H9 (cell line): Measurements from ENCODE around the gene STAT1. TPM values are rescaled to one million over a fixed set of nuclear protein-coding genes. Genes with fewer than 3 reads are reported as not detected.

ENCODE experiments used
- DNase-seq: peaks from one replicate; pipeline ENCODE4 v3.0.0-alpha.2; 2017
- H2AFZ ChIP-seq: one replicate; pipeline ENCODE4 v1.6.1; 2013; ENCODE audit warnings: mild to moderate bottlenecking, low read length, control low read depth, moderate library complexity
- H2AK5ac ChIP-seq: 2 replicates; pipeline ENCODE4 v1.6.1; 2013; ENCODE audit warnings: low read length, control low read depth, mixed read lengths; ENCODE audit not compliant: insufficient read length
- H2BK120ac ChIP-seq: one replicate; pipeline ENCODE4 v1.6.1; 2013; ENCODE audit warnings: low read depth, mild to moderate bottlenecking, low read length, control low read depth, inconsistent platforms; ENCODE audit not compliant: poor library complexity, severe bottlenecking
- H2BK12ac ChIP-seq: 2 replicates; pipeline ENCODE4 v1.6.1; 2013; ENCODE audit warnings: low read length, control low read depth, mixed read lengths, low read depth; ENCODE audit not compliant: insufficient read length
- H2BK15ac ChIP-seq: 2 replicates; pipeline ENCODE4 v1.6.1; 2013; ENCODE audit warnings: low read depth, low read length, control low read depth
- H2BK20ac ChIP-seq: one replicate; pipeline ENCODE4 v1.6.1; 2013; ENCODE audit warnings: low read depth, mild to moderate bottlenecking, low read length, control low read depth, inconsistent platforms; ENCODE audit not compliant: poor library complexity, severe bottlenecking
- H2BK5ac ChIP-seq: 2 replicates; pipeline ENCODE4 v1.6.1; 2013; ENCODE audit warnings: low read length, control low read depth, mixed read lengths; ENCODE audit not compliant: insufficient read length
- H3K14ac ChIP-seq: 2 replicates; pipeline ENCODE4 v1.6.1; 2013; ENCODE audit warnings: low read length, control low read depth; ENCODE audit not compliant: insufficient read depth
- H3K18ac ChIP-seq: 2 replicates; pipeline ENCODE4 v1.6.1; 2013; ENCODE audit warnings: low read depth, mild to moderate bottlenecking, mixed read lengths, low read length, control low read depth; ENCODE audit not compliant: insufficient read length
- H3K23ac ChIP-seq: 2 replicates; pipeline ENCODE4 v1.6.1; 2013; ENCODE audit warnings: low read length, control low read depth, mixed read lengths, low read depth; ENCODE audit not compliant: insufficient read length
- H3K23me2 ChIP-seq: 2 replicates; pipeline ENCODE4 v1.6.1; 2013; ENCODE audit warnings: low read depth, mild to moderate bottlenecking, mixed read lengths, low read length, control low read depth; ENCODE audit not compliant: insufficient read length, poor library complexity, severe bottlenecking
- H3K27ac ChIP-seq: 2 replicates; pipeline ENCODE4 v1.5.1; 2013; ENCODE audit warnings: low read length, control low read depth, mixed read lengths, low read depth; ENCODE audit not compliant: insufficient read length
- H3K27me3 ChIP-seq: 2 replicates; pipeline ENCODE4 v1.6.1; 2013; ENCODE audit warnings: low read length, control low read depth, inconsistent platforms; ENCODE audit not compliant: insufficient read depth
- H3K4ac ChIP-seq: 2 replicates; pipeline ENCODE4 v1.6.1; 2013; ENCODE audit warnings: low read depth, mild to moderate bottlenecking, control low read depth, inconsistent platforms, low read length, moderate library complexity
- H3K4me1 ChIP-seq: 2 replicates; pipeline ENCODE4 v1.6.1; 2013; ENCODE audit warnings: low read length, control low read depth, inconsistent platforms; ENCODE audit not compliant: insufficient read depth
- H3K4me2 ChIP-seq: 2 replicates; pipeline ENCODE4 v1.6.1; 2013; ENCODE audit warnings: low read length, control low read depth, mixed read lengths; ENCODE audit not compliant: insufficient read length, insufficient read depth
- H3K56ac ChIP-seq: 2 replicates; pipeline ENCODE4 v1.6.1; 2013; ENCODE audit warnings: low read depth, mild to moderate bottlenecking, mixed read lengths, low read length, control low read depth; ENCODE audit not compliant: insufficient read length
- H3K79me1 ChIP-seq: 2 replicates; pipeline ENCODE4 v1.6.1; 2013; ENCODE audit warnings: low read depth, mild to moderate bottlenecking, moderate library complexity, low read length, control low read depth, inconsistent platforms; ENCODE audit not compliant: insufficient read depth, poor library complexity, severe bottlenecking
- H3K79me2 ChIP-seq: 2 replicates; pipeline ENCODE4 v1.6.1; 2013; ENCODE audit warnings: low read length, control low read depth, inconsistent platforms; ENCODE audit not compliant: insufficient read depth
- H3K9ac ChIP-seq: 2 replicates; pipeline ENCODE4 v1.6.1; 2013; ENCODE audit warnings: low read length, control low read depth, mixed read lengths; ENCODE audit not compliant: insufficient read length; ENCODE audit errors: extremely low read depth
- H3K9me3 ChIP-seq: one replicate; pipeline ENCODE4 v1.6.1; 2013; ENCODE audit warnings: low read depth, low read length, inconsistent platforms; ENCODE audit not compliant: control insufficient read depth
- H3T11ph ChIP-seq: one replicate; pipeline ENCODE4 v1.6.1; 2013; ENCODE audit warnings: mild to moderate bottlenecking, low read length, control low read depth, inconsistent platforms
- H4K20me1 ChIP-seq: one replicate; pipeline ENCODE4 v1.6.1; 2013; ENCODE audit not compliant: control insufficient read depth, insufficient read length, insufficient read depth
- H4K5ac ChIP-seq: 2 replicates; pipeline ENCODE4 v1.6.1; 2013; ENCODE audit warnings: low read depth, mild to moderate bottlenecking, mixed read lengths, low read length, control low read depth; ENCODE audit not compliant: insufficient read length
- H4K8ac ChIP-seq: replicated peaks from 2 replicates; pipeline ENCODE4 v1.6.1; 2013; ENCODE audit warnings: low read length, control low read depth, mixed read lengths, low read depth; ENCODE audit not compliant: insufficient read length
- H4K91ac ChIP-seq: 2 replicates; pipeline ENCODE4 v1.6.1; 2013; ENCODE audit warnings: low read depth, mild to moderate bottlenecking, moderate library complexity, mixed read lengths, low read length, control low read depth; ENCODE audit not compliant: insufficient read length
- H3K27ac Mint-ChIP-seq, 3 experiments: 2 replicates in 2 of 3; 3 replicates in 1 of 3; pipeline ENCODE4 v1.8.0; 2020 to 2021; ENCODE audit warnings: mixed read lengths in 3 of 3, mild to moderate bottlenecking in 1 of 3, moderate library complexity in 1 of 3
- H3K27me3 Mint-ChIP-seq: 2 replicates; pipeline ENCODE4 v1.8.0; 2021; ENCODE audit warnings: low read depth, mild to moderate bottlenecking, moderate library complexity, mixed read lengths
- H3K36me3 Mint-ChIP-seq, 3 experiments: 2 replicates in 2 of 3; 3 replicates in 1 of 3; pipeline ENCODE4 v1.8.0; 2020 to 2021; ENCODE audit warnings: low read depth in 3 of 3, mixed read lengths in 3 of 3; ENCODE audit not compliant: insufficient read depth in 1 of 3
- H3K4me1 Mint-ChIP-seq, 2 experiments: 2 replicates each; pipeline ENCODE4 v1.8.0; 2020; ENCODE audit warnings: mixed read lengths in 2 of 2
- H3K4me3 Mint-ChIP-seq, 2 experiments: 2 replicates in 1 of 2; 3 replicates in 1 of 2; pipeline ENCODE4 v1.8.0; 2020 to 2021; ENCODE audit warnings: mild to moderate bottlenecking in 2 of 2, mixed read lengths in 2 of 2, moderate library complexity in 1 of 2
- H3K9me3 Mint-ChIP-seq, 2 experiments: 2 replicates in 1 of 2; 3 replicates in 1 of 2; pipeline ENCODE4 v1.8.0; 2020; ENCODE audit warnings: mild to moderate bottlenecking in 2 of 2, mixed read lengths in 2 of 2, moderate library complexity in 1 of 2
- WGBS: extraction: QIAGEN DNeasy Blood & Tissue Kit; methylation state at CpG from one replicate; pipeline ENCODE4 v1.1.7; 2013; ENCODE audit warnings: missing lambda C conversion rate, low lambda C conversion rate, mixed read lengths; ENCODE audit not compliant: insufficient read length; ENCODE audit errors: extremely low coverage; 5-methylcytosine and 5-hydroxymethylcytosine counted together
- total RNA-seq: library from RNA; stranded (reverse); gene quantifications from 2 replicates; pipeline ENCODE4 v1.2.1, GENCODE V29; 2021
- TF ChIP-seq, protein P1 (sequence below): fragments of 200-600 bp; sonication (generic); conservative IDR thresholded peaks from 3 replicates; pipeline ENCODE4 v1.8.0; 2021; ENCODE audit warnings: antibody characterized with exemption, mild to moderate bottlenecking

Gene STAT1
- total RNA-seq, 1 experiment from 2014 or later = 48.1 TPM

DNA sequence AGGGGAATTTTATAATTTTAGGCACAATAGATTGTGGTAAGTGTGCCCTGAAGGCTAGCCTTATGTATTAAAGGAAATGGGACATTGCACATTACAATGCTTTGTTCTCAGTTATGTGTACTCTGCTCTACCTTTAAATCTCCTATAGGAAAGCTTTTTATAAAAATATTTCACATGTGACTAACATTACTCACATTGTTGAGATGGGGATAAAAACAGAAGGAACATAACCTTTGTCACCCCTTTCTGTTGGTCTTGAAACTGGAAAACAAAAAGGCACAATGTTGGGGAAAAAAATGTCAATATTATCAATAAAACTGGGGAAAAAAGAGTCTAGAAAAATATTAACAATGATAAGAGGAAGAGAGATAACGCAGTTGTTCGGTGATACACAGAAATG lies 17.3 kb upstream of the STAT1 start:
- Mint-ChIP-seq H3K27me3 (no peaks in the 10 kb centered on the region; the same call in 1 of the 2 replicates), H3K4me3 (no peak overlapping the region), H3K4me1 (peaks cover 8 to 12% of the 10 kb centered on the region in 2 experiments), H3K36me3 (no peaks in the 10 kb centered on the region), H3K27ac (no peak overlapping the region), H3K9me3 (no peaks in the 10 kb centered on the region)
- Histone ChIP-seq H2BK20ac (no peak overlapping the region), H3K4me1 (no peaks in the 10 kb centered on the region; the same call in 1 of the 2 replicates), H3K23me2 (no peaks in the 10 kb centered on the region), H4K5ac (no peak overlapping the region), H3T11ph (no peak overlapping the region), H3K4me2 (no peak overlapping the region), H3K9me3 (no peaks in the 10 kb centered on the region), H3K56ac (no peak overlapping the region), H2BK15ac (no peak overlapping the region), H3K79me2 (no peaks in the 10 kb centered on the region), H4K20me1 (no peaks in the 10 kb centered on the region), H3K18ac (no peak overlapping the region), H3K23ac (no peak overlapping the region), H3K4ac (no peak overlapping the region), H2BK5ac (no peak overlapping the region), H4K8ac (no peak overlapping the region), H2AK5ac (no peak overlapping the region), H2BK12ac (no peak overlapping the region), H3K27ac (no peak overlapping the region), H4K91ac (no peak overlapping the region), H3K79me1 (no peaks in the 10 kb centered on the region), H3K14ac (no peak overlapping the region), H3K27me3 (no peaks in the 10 kb centered on the region), H3K9ac (no peak overlapping the region), H2BK120ac (no peak overlapping the region), H2AFZ (no peak overlapping the region)
- DNase-seq = no peak
- no CpG with 5 or more reads among the region's 2 CpGs for WGBS
- TF ChIP-seq, protein P1, sequence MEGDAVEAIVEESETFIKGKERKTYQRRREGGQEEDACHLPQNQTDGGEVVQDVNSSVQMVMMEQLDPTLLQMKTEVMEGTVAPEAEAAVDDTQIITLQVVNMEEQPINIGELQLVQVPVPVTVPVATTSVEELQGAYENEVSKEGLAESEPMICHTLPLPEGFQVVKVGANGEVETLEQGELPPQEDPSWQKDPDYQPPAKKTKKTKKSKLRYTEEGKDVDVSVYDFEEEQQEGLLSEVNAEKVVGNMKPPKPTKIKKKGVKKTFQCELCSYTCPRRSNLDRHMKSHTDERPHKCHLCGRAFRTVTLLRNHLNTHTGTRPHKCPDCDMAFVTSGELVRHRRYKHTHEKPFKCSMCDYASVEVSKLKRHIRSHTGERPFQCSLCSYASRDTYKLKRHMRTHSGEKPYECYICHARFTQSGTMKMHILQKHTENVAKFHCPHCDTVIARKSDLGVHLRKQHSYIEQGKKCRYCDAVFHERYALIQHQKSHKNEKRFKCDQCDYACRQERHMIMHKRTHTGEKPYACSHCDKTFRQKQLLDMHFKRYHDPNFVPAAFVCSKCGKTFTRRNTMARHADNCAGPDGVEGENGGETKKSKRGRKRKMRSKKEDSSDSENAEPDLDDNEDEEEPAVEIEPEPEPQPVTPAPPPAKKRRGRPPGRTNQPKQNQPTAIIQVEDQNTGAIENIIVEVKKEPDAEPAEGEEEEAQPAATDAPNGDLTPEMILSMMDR = no peak
